ENCODE data around the gene MLN.
"Not testable (repeated sequence)": the region's sequence is repeated elsewhere in the genome, so short reads cannot be mapped to it uniquely, and the experiment has no call there.

The MLN gene

GRCh38 chr6:33841868-33842267 is 38.1 kb upstream of the MLN start:
- peaks cover 14 to 47% of the 10 kb centered on the region in 2 donors for H3K27me3 Mint-ChIP-seq
- H3K27ac Mint-ChIP-seq = no peak overlapping the region
- H3K4me3 Mint-ChIP-seq = no peak overlapping the region
- H3K4me1 Mint-ChIP-seq (ENCODE audit: low read depth in 2 of 2) = peaks cover 13 to 22% of the 10 kb centered on the region in 2 donors
- H3K9me3 Mint-ChIP-seq = peaks cover 0 to 6% of the 10 kb centered on the region in 2 donors
- H3K36me3 Mint-ChIP-seq (ENCODE audit: insufficient read depth) = no peaks in the 10 kb centered on the region
- ATAC-seq (replicated peaks) (no peak), DNase-seq (no peak)

- Mint-ChIP-seq H3K36me3 (ENCODE audit: insufficient read depth) (no peaks in the 10 kb centered on the region), H3K4me1 (ENCODE audit: low read depth in 2 of 2) (peaks cover 13 to 18% of the 10 kb centered on the region in 2 donors), H3K9me3 (peaks cover 0 to 6% of the 10 kb centered on the region in 2 donors), H3K27ac (no peak overlapping the region), H3K4me3 (no peak overlapping the region), H3K27me3 (peaks cover 14 to 49% of the 10 kb centered on the region in 2 donors)
- DNase-seq (no peak), ATAC-seq (replicated peaks) (no peak)
These were observed 37.3 kb upstream of the MLN start for GRCh38 chr6:33841070-33841469.

GRCh38 chr6:33840048-33840926 is 36.5 kb upstream of the MLN start:
- H3K36me3 Mint-ChIP-seq (ENCODE audit: insufficient read depth) = no peaks in the 10 kb centered on the region

GRCh38 chr6:33839399-33840047 is 35.7 kb upstream of the MLN start:
- peak overlapping the region; percentile 15 to 50 for H3K27ac Mint-ChIP-seq
- H3K4me1 Mint-ChIP-seq (ENCODE audit: low read depth in 2 of 2) = peaks cover 13 to 16% of the 10 kb centered on the region in 2 donors
- ATAC-seq (replicated peaks) = no peak
- DNase-seq = no peak
- H3K36me3 Mint-ChIP-seq (ENCODE audit: insufficient read depth) = no peaks in the 10 kb centered on the region
- peaks cover 0 to 6% of the 10 kb centered on the region in 2 donors for H3K9me3 Mint-ChIP-seq
- H3K27me3 Mint-ChIP-seq = peaks cover 18 to 58% of the 10 kb centered on the region in 2 donors
- no peak overlapping the region for H3K4me3 Mint-ChIP-seq

More at GRCh38 chr6:33840048-33840926, 36.5 kb upstream of the MLN start:
- no peak for DNase-seq
- H3K9me3 Mint-ChIP-seq = peaks cover 0 to 6% of the 10 kb centered on the region in 2 donors
- no peak overlapping the region for H3K4me3 Mint-ChIP-seq
- peak overlapping the region; percentile 15 to 50 for H3K27ac Mint-ChIP-seq
- peaks cover 17 to 57% of the 10 kb centered on the region in 2 donors for H3K27me3 Mint-ChIP-seq
- peaks cover 13 to 18% of the 10 kb centered on the region in 2 donors for H3K4me1 Mint-ChIP-seq (ENCODE audit: low read depth in 2 of 2)
- ATAC-seq (replicated peaks) = peak; percentile 52

- DNase-seq (no peak), ATAC-seq (replicated peaks) (no peak)
- Mint-ChIP-seq H3K9me3 (peaks cover 0 to 6% of the 10 kb centered on the region in 2 donors), H3K27me3 (peaks cover 15 to 56% of the 10 kb centered on the region in 2 donors), H3K27ac (no peak overlapping the region), H3K36me3 (ENCODE audit: insufficient read depth) (no peaks in the 10 kb centered on the region), H3K4me3 (no peak overlapping the region), H3K4me1 (ENCODE audit: low read depth in 2 of 2) (peaks cover 13 to 15% of the 10 kb centered on the region in 2 donors)
These were observed 35.2 kb upstream of the MLN start for GRCh38 chr6:33838983-33839382.

- no peak for ATAC-seq (replicated peaks)
- Mint-ChIP-seq H3K27ac (no peak overlapping the region), H3K36me3 (ENCODE audit: insufficient read depth) (no peaks in the 10 kb centered on the region), H3K9me3 (peaks cover 0 to 6% of the 10 kb centered on the region in 2 donors), H3K4me1 (ENCODE audit: low read depth in 2 of 2) (peaks cover 13 to 15% of the 10 kb centered on the region in 2 donors), H3K27me3 (peaks cover 15 to 56% of the 10 kb centered on the region in 2 donors), H3K4me3 (no peak overlapping the region)
- no peak for DNase-seq
These were observed 34.3 kb upstream of the MLN start for GRCh38 chr6:33837971-33838665.

GRCh38 chr6:33836806-33837469 is 33.1 kb upstream of the MLN start:
- Mint-ChIP-seq H3K36me3 (ENCODE audit: insufficient read depth) (no peaks in the 10 kb centered on the region), H3K4me3 (no peak overlapping the region), H3K27ac (no peak overlapping the region), H3K9me3 (peaks cover 0 to 6% of the 10 kb centered on the region in 2 donors), H3K27me3 (peaks cover 15 to 45% of the 10 kb centered on the region in 2 donors), H3K4me1 (ENCODE audit: low read depth in 2 of 2) (peaks cover 13 to 15% of the 10 kb centered on the region in 2 donors)
- ATAC-seq (replicated peaks) (no peak), DNase-seq (no peak)

GRCh38 chr6:33834401-33835392 is 30.9 kb upstream of the MLN start:
- Mint-ChIP-seq H3K36me3 (ENCODE audit: insufficient read depth) (no peaks in the 10 kb centered on the region), H3K27me3 (peaks cover 32 to 65% of the 10 kb centered on the region in 2 donors), H3K9me3 (peaks cover 0 to 6% of the 10 kb centered on the region in 2 donors), H3K4me3 (no peak overlapping the region), H3K27ac (no peak overlapping the region), H3K4me1 (ENCODE audit: low read depth in 2 of 2) (peaks cover 7 to 8% of the 10 kb centered on the region in 2 donors)
- DNase-seq = no peak
- no peak for ATAC-seq (replicated peaks)

GRCh38 chr6:33833599-33833998 is 29.8 kb upstream of the MLN start:
- DNase-seq = no peak
- ATAC-seq (replicated peaks) = no peak
- Mint-ChIP-seq H3K27me3 (peaks cover 39 to 74% of the 10 kb centered on the region in 2 donors), H3K27ac (no peak overlapping the region), H3K36me3 (ENCODE audit: insufficient read depth) (no peaks in the 10 kb centered on the region), H3K4me1 (ENCODE audit: low read depth in 2 of 2) (peaks cover 4 to 5% of the 10 kb centered on the region in 2 donors), H3K9me3 (peaks cover 0 to 6% of the 10 kb centered on the region in 2 donors), H3K4me3 (no peak overlapping the region)

- H3K4me1 Mint-ChIP-seq (ENCODE audit: low read depth in 2 of 2); H3K36me3 Mint-ChIP-seq (ENCODE audit: insufficient read depth); DNase-seq; H3K27ac Mint-ChIP-seq; ATAC-seq (replicated peaks); H3K9me3 Mint-ChIP-seq; H3K4me3 Mint-ChIP-seq: not testable (repeated sequence)
- H3K27me3 Mint-ChIP-seq = peaks cover 45 to 74% of the 10 kb centered on the region in 2 donors
These were observed 29.0 kb upstream of the MLN start for GRCh38 chr6:33832831-33833230.

GRCh38 chr6:33831725-33832124 is 27.9 kb upstream of the MLN start:
- not testable (repeated sequence) for H3K27ac Mint-ChIP-seq; ATAC-seq (replicated peaks); H3K4me3 Mint-ChIP-seq; H3K9me3 Mint-ChIP-seq; H3K36me3 Mint-ChIP-seq (ENCODE audit: insufficient read depth); DNase-seq; H3K4me1 Mint-ChIP-seq (ENCODE audit: low read depth in 2 of 2)
- H3K27me3 Mint-ChIP-seq = peaks cover 42 to 69% of the 10 kb centered on the region in 2 donors

- no peaks in the 10 kb centered on the region for H3K36me3 Mint-ChIP-seq (ENCODE audit: insufficient read depth)
- H3K9me3 Mint-ChIP-seq = no peaks in the 10 kb centered on the region
- ATAC-seq (replicated peaks) (no peak), DNase-seq (no peak)
- peaks cover 42 to 75% of the 10 kb centered on the region in 2 donors for H3K27me3 Mint-ChIP-seq
- no peak overlapping the region for H3K4me3 Mint-ChIP-seq
- H3K27ac Mint-ChIP-seq = peak overlapping the region in 1 of 2 donors; percentile 36
- H3K4me1 Mint-ChIP-seq (ENCODE audit: low read depth in 2 of 2) = peaks cover 0 to 5% of the 10 kb centered on the region in 2 donors
These were observed 26.9 kb upstream of the MLN start for GRCh38 chr6:33830635-33831240.
